ENCODE data around the gene STEAP1. TPM values are rescaled to one million over a fixed set of nuclear protein-coding genes. Genes with fewer than 3 reads are reported as not detected.

Gene STEAP1
- total RNA-seq, 3 donors from 2014 or later (not counting 1 experiment from before 2014, with no cell fraction given), result not detected

Other genes with a start within 250 kb of the STEAP1 start
- under 1 TPM in 2 of 3 donors, not detected in 1; 0.05 to 0.16 TPM for gene STEAP2, start 57.3 kb downstream of the STEAP1 start, total RNA-seq
- gene CFAP69, start 90.7 kb downstream of the STEAP1 start, total RNA-seq, result under 1 TPM in 1 of 3 donors, not detected in 2; 0.13 TPM
- not detected for gene FAM237B, start 166.8 kb downstream of the STEAP1 start, total RNA-seq
- gene GTPBP10, start 192.2 kb downstream of the STEAP1 start, total RNA-seq, result 10 to 100 TPM; 15.2 to 19.6 (median 19.2) TPM
- under 1 TPM; 0.68 to 0.86 (median 0.71) TPM for gene CLDN12, start 249.0 kb downstream of the STEAP1 start, total RNA-seq

Data from natural killer cell (primary cell).